Ectodermal cell (in vitro differentiated cells): ENCODE results near the gene PXYLP1.

Source experiments
- H3K27ac ChIP-seq: 2 replicates; pipeline ENCODE4 v1.7.0; 2013; ENCODE audit warnings: mild to moderate bottlenecking, low read depth, low read length; ENCODE audit not compliant: insufficient read depth, poor library complexity, severe bottlenecking
- H3K27me3 ChIP-seq: 2 replicates; pipeline ENCODE4 v1.7.0; 2013; ENCODE audit warnings: mild to moderate bottlenecking, low read length; ENCODE audit not compliant: insufficient read depth, control insufficient read depth, poor library complexity, severe bottlenecking
- H3K36me3 ChIP-seq: one replicate; pipeline ENCODE4 v1.7.0; 2013; ENCODE audit warnings: low read length; ENCODE audit not compliant: control insufficient read depth, insufficient read depth
- H3K4me1 ChIP-seq: one replicate; pipeline ENCODE4 v1.7.0; 2013; ENCODE audit warnings: low read length; ENCODE audit not compliant: control insufficient read depth, insufficient read depth
- H3K4me3 ChIP-seq: 2 replicates; pipeline ENCODE4 v1.7.0; 2013; ENCODE audit warnings: low read depth, low read length, control low read depth; ENCODE audit not compliant: insufficient read depth
- H3K9me3 ChIP-seq: 2 replicates; pipeline ENCODE4 v1.7.0; 2013; ENCODE audit warnings: mild to moderate bottlenecking, low read length, moderate library complexity; ENCODE audit not compliant: control insufficient read depth
- WGBS, 2 experiments: methylation state at CpG; one replicate each; pipeline ENCODE4 v1.1.7; 2013; ENCODE audit warnings: missing lambda C conversion rate in 2 of 2; 5-methylcytosine and 5-hydroxymethylcytosine counted together

PXYLP1 gene

DNA sequence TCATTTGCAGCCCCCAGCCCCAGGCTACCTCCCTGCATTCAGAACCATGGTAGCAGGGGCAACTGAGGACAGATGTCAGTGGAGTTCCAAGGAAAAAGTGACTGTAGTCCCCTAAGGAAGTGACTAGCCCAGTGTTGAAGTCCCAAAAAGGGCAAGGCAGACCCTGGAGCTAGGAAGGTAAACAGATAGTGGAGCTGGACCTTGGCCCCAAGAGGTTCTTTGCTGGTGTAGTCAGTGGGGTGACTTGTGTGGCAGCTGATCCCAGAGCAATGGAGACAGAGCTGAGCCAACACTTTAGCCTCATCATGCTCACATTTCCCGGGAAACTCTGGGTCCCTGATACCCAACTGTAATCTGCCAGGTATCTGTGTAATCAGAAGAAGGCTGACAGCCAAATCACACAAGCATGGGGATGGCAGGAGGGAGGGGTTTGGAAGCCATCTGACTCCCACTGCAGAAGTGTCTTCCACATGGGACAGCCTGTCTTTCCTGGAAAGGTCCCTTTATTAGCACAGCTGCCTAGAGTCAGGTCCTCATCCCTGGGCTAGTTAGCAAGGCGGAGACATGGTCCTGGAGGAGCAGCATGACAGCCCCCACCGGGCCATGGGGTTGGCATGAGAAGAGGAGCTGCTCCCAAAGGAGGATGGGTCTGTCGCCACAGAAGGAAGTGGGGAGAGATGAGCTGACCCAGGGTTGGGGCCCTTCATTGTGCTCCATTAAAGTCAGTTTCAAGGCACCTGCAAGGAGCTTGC is 39.8 kb downstream of the PXYLP1 start:
- 93 to 95% methylated on average over 4 of the region's 4 CpGs for WGBS, 2 experiments
- Histone ChIP-seq H3K36me3 (no peaks in the 10 kb centered on the region), H3K27me3 (no peaks in the 10 kb centered on the region), H3K4me3 (no peak overlapping the region), H3K4me1 (peaks cover 6% of the 10 kb centered on the region), H3K9me3 (no peaks in the 10 kb centered on the region), H3K27ac (no peak overlapping the region)

DNA sequence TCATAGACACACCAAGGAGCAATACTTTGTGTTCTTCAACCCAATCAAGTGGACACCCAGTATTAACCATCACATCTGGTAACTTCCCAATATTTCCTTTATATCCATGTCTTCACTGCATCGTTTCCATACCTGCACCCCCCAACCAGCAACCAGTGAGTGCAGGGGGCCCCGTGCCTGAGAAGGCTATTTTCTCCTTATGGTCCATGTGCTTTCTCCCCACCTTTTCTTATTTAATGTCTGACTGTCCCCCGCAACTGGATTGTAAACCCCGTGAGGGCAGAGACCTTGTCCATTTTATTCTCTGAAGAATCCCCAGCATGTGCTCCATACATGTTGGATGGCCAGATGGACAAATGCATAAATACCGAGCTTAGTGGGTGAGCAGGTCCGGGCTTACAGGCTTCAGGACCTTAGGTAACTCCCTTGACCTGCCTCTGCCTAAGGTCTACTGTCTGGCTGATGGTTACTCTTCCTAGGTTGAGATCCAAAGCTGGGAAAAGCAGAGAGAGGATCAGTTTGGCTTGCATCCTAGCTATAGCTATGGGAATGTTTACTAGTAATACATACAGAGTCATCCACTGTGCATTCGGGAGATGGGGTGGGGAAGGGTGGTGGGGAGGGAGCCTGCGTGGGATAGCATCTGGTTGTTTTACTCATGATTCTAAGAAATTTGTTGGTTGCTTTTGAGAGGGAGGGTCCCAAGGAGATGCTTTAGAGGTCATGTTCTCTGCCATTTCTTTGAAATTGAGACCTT is 41.5 kb downstream of the PXYLP1 start:
- Histone ChIP-seq H3K4me3 (no peak overlapping the region), H3K4me1 (peaks cover 6% of the 10 kb centered on the region), H3K36me3 (no peaks in the 10 kb centered on the region), H3K27ac (no peak overlapping the region), H3K27me3 (no peaks in the 10 kb centered on the region), H3K9me3 (no peaks in the 10 kb centered on the region)
- 92 to 96% methylated on average over 8 of the region's 8 CpGs for WGBS, 2 experiments

DNA sequence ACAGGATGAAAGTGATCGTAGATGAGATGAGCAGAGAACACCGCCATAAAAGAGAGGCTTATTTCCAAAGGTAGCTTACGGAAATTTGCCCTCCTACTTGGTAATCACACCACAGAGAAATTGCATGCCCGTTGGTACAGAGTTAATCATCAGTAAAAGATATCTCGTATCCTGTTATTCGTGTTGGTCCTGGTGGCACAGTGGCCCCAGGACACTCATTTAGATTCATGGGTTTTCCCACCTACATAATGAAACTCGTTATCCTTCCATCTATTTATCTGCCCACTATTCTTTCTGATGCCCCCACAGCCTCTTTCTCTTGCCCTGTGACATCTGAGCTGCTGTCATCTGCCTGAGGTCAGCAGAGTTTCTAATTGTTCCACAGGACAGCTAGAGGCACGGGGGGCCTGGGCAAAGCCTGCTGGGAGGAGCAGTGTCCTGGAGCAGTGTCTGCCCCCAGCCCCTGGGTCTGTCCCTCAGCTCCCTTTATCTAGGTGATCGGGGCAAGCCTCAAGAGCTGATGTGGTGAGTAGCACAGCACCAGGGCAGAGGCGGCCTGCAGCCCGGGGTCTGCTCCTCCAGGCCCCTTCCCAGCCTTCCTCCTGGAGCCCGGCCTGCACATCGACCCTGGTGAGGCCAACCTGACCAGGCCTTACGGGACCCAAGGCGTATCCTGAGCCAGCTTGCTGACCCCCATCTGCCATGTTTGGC is 42.2 kb downstream of the PXYLP1 start:
- no peaks in the 10 kb centered on the region for H3K9me3 ChIP-seq
- H3K4me1 ChIP-seq = peaks cover 6% of the 10 kb centered on the region
- no peaks in the 10 kb centered on the region for H3K27me3 ChIP-seq
- H3K36me3 ChIP-seq = no peaks in the 10 kb centered on the region
- no peak overlapping the region for H3K27ac ChIP-seq
- H3K4me3 ChIP-seq = no peak overlapping the region
- WGBS, 2 experiments = 87 to 89% methylated on average over 15 of the region's 15 CpGs

GRCh38 chr3:141274411-141275031 is 42.9 kb downstream of the PXYLP1 start:
- H3K4me1 ChIP-seq = peaks cover 6% of the 10 kb centered on the region
- H3K9me3 ChIP-seq = no peaks in the 10 kb centered on the region
- H3K4me3 ChIP-seq = no peak overlapping the region
- H3K27me3 ChIP-seq = no peaks in the 10 kb centered on the region
- H3K36me3 ChIP-seq = no peaks in the 10 kb centered on the region
- WGBS, 2 experiments = 94% methylated on average over 10 of the region's 10 CpGs
- H3K27ac ChIP-seq = no peak overlapping the region

DNA sequence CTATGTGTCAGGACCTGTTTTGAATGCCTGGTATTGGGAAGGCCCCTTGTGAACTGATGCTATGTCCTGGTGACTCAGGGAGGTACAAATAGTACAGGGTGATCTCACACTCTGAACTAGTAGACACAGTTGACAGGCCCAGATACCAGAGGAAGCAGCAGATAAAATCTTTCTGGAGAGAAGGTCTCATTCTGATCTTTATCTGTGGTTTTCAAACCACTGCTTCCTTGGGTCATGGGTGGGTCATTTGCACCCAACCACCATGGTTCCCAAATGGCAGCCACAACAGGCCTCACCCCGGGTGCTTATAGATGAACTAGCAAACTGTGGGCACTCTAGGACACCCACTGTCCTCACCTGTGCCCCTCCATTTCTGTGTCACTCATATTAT is 43.4 kb downstream of the PXYLP1 start:
- 91 to 94% methylated on average over 1 of the region's 1 CpG for WGBS, 2 experiments
- peaks cover 6% of the 10 kb centered on the region for H3K4me1 ChIP-seq
- no peaks in the 10 kb centered on the region for H3K9me3 ChIP-seq
- no peaks in the 10 kb centered on the region for H3K27me3 ChIP-seq
- H3K27ac ChIP-seq = no peak overlapping the region
- no peak overlapping the region for H3K4me3 ChIP-seq
- H3K36me3 ChIP-seq = no peaks in the 10 kb centered on the region

- H3K9me3 ChIP-seq = no peaks in the 10 kb centered on the region
- H3K27ac ChIP-seq = no peak overlapping the region
- H3K4me1 ChIP-seq = peaks cover 6% of the 10 kb centered on the region
- 87 to 100% methylated on average over 1 of the region's 2 CpGs for WGBS, 2 experiments
- no peak overlapping the region for H3K4me3 ChIP-seq
- no peaks in the 10 kb centered on the region for H3K36me3 ChIP-seq
- no peaks in the 10 kb centered on the region for H3K27me3 ChIP-seq
These were observed 43.9 kb downstream of the PXYLP1 start for GRCh38 chr3:141275511-141275910.

DNA sequence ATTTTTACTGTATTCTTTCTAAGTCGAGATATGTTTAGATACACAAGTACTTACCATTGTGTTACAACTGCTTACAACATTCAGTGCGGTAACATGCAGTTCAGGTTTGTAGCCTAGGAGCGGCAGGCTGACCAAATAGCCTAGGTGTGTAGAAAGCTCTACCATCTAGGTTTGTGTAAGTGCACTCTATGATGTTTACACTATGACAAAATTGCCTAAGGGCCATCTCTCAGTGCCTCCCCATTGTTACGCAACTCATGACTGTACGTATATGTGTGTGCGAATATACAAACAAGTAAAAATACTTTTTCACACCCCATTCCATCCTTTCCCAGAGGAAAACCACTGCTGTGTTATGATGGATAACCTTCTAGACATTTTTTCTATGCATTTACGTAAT is 44.3 kb downstream of the PXYLP1 start:
- no peak overlapping the region for H3K27ac ChIP-seq
- H3K27me3 ChIP-seq = no peaks in the 10 kb centered on the region
- WGBS, 2 experiments = 98 to 99% methylated on average over 5 to 6 of the region's 7 CpGs
- H3K9me3 ChIP-seq = no peaks in the 10 kb centered on the region
- no peak overlapping the region for H3K4me3 ChIP-seq
- H3K4me1 ChIP-seq = peaks cover 6% of the 10 kb centered on the region
- H3K36me3 ChIP-seq = no peaks in the 10 kb centered on the region

- Histone ChIP-seq H3K4me3 (no peak overlapping the region), H3K27me3 (no peaks in the 10 kb centered on the region), H3K36me3 (no peaks in the 10 kb centered on the region), H3K9me3 (no peaks in the 10 kb centered on the region), H3K27ac (no peak overlapping the region), H3K4me1 (peaks cover 6% of the 10 kb centered on the region)
- WGBS, 2 experiments = 87 to 93% methylated on average over 7 to 8 of the region's 9 CpGs
These were observed 44.8 kb downstream of the PXYLP1 start for GRCh38 chr3:141276398-141276797.

DNA sequence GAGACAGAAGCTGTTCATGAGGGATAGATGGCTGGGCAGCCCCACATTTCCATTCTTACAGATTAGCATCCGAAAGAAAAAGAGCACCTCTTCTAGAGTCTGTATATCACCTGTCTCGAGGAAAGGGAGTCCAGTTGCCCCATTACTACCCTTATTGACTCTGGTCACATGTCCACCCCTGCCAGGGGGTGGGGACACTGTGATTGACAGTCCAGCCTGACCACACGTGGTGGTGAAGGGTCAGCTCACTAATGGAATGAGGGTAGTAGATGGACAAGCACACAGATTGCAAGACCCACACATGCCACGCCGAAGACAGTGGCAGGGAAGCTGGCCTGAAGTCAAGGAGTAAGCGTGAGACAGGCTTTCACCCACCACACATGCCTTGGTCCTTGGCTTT is 45.8 kb downstream of the PXYLP1 start:
- Histone ChIP-seq H3K27ac (no peak overlapping the region), H3K27me3 (no peaks in the 10 kb centered on the region), H3K4me1 (peaks cover 6% of the 10 kb centered on the region), H3K9me3 (no peaks in the 10 kb centered on the region), H3K4me3 (no peak overlapping the region), H3K36me3 (no peaks in the 10 kb centered on the region)
- WGBS, 2 experiments = 73 to 77% methylated on average over 6 of the region's 6 CpGs
